Loucy (cell line): ENCODE results near the gene ZNF362.

ENCODE experiments used
- H2AFZ ChIP-seq: fragments of 200-600 bp; sonication (generic); 2 replicates; pipeline ENCODE4 v1.6.0; 2016; ENCODE audit warnings: antibody characterized with exemption, mild to moderate bottlenecking, low read length, moderate library complexity
- H3F3A ChIP-seq: fragments of 200-600 bp; 2 replicates; pipeline ENCODE4 v1.6.0; 2016; ENCODE audit warnings: antibody characterized with exemption, low read depth, mild to moderate bottlenecking
- H3K27me3 ChIP-seq: fragments of 200-600 bp; sonication (generic); 2 replicates; pipeline ENCODE4 v1.6.1; 2014; ENCODE audit warnings: low read length, mild to moderate bottlenecking; ENCODE audit not compliant: insufficient read depth, poor library complexity, severe bottlenecking
- H3K36me3 ChIP-seq: fragments of 200-600 bp; sonication (generic); 2 replicates; pipeline ENCODE4 v1.6.1; 2016; ENCODE audit warnings: low read length; ENCODE audit not compliant: insufficient read depth
- H3K4me1 ChIP-seq: fragments of 200-600 bp; sonication (generic); 2 replicates; pipeline ENCODE4 v1.5.1; 2014; ENCODE audit warnings: low read length, mild to moderate bottlenecking; ENCODE audit not compliant: insufficient read depth, poor library complexity, severe bottlenecking
- H3K4me2 ChIP-seq: fragments of 200-600 bp; sonication (generic); 2 replicates; pipeline ENCODE4 v1.6.0; 2014; ENCODE audit warnings: antibody characterized with exemption, low read length, low read depth, mild to moderate bottlenecking; ENCODE audit not compliant: poor library complexity, severe bottlenecking
- H3K4me3 ChIP-seq: fragments of 200-600 bp; sonication (generic); 2 replicates; pipeline ENCODE4 v1.5.1; 2014; ENCODE audit warnings: low read length, mild to moderate bottlenecking, mixed read lengths; ENCODE audit not compliant: poor library complexity, severe bottlenecking
- H3K79me2 ChIP-seq: fragments of 200-600 bp; sonication (generic); 2 replicates; pipeline ENCODE4 v1.6.1; 2014; ENCODE audit warnings: low read length; ENCODE audit not compliant: insufficient read depth
- H3K9ac ChIP-seq: fragments of 200-600 bp; sonication (generic); 2 replicates; pipeline ENCODE4 v1.6.0; 2014; ENCODE audit warnings: mild to moderate bottlenecking, low read depth, low read length, moderate library complexity; ENCODE audit not compliant: poor library complexity, severe bottlenecking
- H3K9me2 ChIP-seq: fragments of 200-600 bp; sonication (generic); replicated peaks from 2 replicates; pipeline ENCODE4 v1.6.1; 2016; ENCODE audit warnings: low read depth, low read length, mixed read lengths
- H3K9me3 ChIP-seq: fragments of 200-600 bp; sonication (generic); 2 replicates; pipeline ENCODE4 v1.6.1; 2014; ENCODE audit warnings: mild to moderate bottlenecking, antibody characterized with exemption, low read length, low read depth; ENCODE audit not compliant: insufficient read depth
- H4K20me1 ChIP-seq: fragments of 200-600 bp; sonication (generic); 2 replicates; pipeline ENCODE4 v1.6.0; 2014; ENCODE audit warnings: antibody characterized with exemption, low read length, mild to moderate bottlenecking; ENCODE audit not compliant: insufficient read depth, poor library complexity, severe bottlenecking
- EZH2phosphoT487 ChIP-seq: fragments of 200-600 bp; IDR thresholded peaks from 2 replicates; pipeline ENCODE4 v1.6.1; 2018; ENCODE audit warnings: antibody characterized with exemption, mild to moderate bottlenecking, moderate library complexity, borderline replicate concordance
- TF ChIP-seq, protein P1 (sequence below): fragments of 200-600 bp; sonication (generic); conservative IDR thresholded peaks from 2 replicates; pipeline ENCODE4 v1.5.1; 2014; ENCODE audit warnings: mild to moderate bottlenecking, antibody characterized with exemption, low read length

ZNF362 gene

DNA sequence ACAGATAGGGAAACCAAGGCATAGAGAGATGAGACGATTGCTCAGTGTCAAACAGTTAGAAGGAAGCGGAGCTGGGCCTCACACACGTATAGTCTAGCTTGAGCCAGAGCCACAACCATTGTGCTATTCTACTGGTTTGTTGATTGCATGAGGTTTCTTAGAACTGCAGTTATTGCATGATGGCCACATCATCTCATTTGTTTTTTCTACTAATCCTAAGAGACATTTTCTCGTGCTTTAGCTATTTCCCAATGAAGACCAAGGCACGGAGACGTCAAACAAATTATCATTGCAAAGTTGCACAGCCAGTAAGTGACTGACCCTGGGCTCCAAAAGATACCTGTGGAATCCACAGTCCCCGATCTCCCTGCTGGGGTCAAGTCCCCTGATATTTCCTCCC lies 25.1 kb upstream of the ZNF362 start:
- Histone ChIP-seq H3K4me2 (no peak overlapping the region), H3K27me3 (peaks cover 3% of the 10 kb centered on the region), H3K9me3 (no peaks in the 10 kb centered on the region), H3K4me3 (no peak overlapping the region), H2AFZ (no peak overlapping the region), H3K9me2 (no peaks in the 10 kb centered on the region), H4K20me1 (no peaks in the 10 kb centered on the region), H3K4me1 (peaks cover 11% of the 10 kb centered on the region), H3K36me3 (no peaks in the 10 kb centered on the region), H3F3A (no peaks in the 10 kb centered on the region), H3K9ac (no peak overlapping the region), H3K79me2 (no peaks in the 10 kb centered on the region)
- TF ChIP-seq, protein P1, sequence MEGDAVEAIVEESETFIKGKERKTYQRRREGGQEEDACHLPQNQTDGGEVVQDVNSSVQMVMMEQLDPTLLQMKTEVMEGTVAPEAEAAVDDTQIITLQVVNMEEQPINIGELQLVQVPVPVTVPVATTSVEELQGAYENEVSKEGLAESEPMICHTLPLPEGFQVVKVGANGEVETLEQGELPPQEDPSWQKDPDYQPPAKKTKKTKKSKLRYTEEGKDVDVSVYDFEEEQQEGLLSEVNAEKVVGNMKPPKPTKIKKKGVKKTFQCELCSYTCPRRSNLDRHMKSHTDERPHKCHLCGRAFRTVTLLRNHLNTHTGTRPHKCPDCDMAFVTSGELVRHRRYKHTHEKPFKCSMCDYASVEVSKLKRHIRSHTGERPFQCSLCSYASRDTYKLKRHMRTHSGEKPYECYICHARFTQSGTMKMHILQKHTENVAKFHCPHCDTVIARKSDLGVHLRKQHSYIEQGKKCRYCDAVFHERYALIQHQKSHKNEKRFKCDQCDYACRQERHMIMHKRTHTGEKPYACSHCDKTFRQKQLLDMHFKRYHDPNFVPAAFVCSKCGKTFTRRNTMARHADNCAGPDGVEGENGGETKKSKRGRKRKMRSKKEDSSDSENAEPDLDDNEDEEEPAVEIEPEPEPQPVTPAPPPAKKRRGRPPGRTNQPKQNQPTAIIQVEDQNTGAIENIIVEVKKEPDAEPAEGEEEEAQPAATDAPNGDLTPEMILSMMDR: no peak
- TF ChIP-seq EZH2phosphoT487: no peak

DNA sequence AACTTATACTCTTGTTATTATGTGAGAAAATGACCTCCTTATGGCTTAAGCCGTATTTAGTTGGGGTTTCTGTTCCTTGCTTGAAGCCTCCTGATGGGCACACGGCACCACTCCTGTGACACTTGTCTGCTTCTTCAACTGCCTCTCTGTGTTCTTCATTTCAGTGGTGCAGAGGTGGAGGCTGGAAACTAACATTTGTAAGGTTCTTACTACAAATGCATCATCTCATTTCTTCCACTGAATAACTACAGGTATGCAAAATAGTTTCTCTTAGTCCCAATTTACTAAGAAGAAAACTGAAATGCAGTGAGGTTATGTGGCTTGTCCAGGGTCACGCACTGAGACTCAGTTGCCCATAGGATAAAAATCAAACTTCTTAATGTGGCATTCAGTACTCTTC lies 23.6 kb upstream of the ZNF362 start:
- Histone ChIP-seq H3K4me1 (peaks cover 15% of the 10 kb centered on the region), H3K4me3 (no peak overlapping the region), H2AFZ (no peak overlapping the region), H3K36me3 (no peaks in the 10 kb centered on the region), H3K79me2 (no peaks in the 10 kb centered on the region), H3K9ac (no peak overlapping the region), H3K9me2 (no peaks in the 10 kb centered on the region), H3K27me3 (peaks cover 3% of the 10 kb centered on the region), H3F3A (no peaks in the 10 kb centered on the region), H4K20me1 (no peaks in the 10 kb centered on the region), H3K9me3 (no peaks in the 10 kb centered on the region), H3K4me2 (no peak overlapping the region)
- TF ChIP-seq, protein P1: no peak
- TF ChIP-seq EZH2phosphoT487: no peak

DNA sequence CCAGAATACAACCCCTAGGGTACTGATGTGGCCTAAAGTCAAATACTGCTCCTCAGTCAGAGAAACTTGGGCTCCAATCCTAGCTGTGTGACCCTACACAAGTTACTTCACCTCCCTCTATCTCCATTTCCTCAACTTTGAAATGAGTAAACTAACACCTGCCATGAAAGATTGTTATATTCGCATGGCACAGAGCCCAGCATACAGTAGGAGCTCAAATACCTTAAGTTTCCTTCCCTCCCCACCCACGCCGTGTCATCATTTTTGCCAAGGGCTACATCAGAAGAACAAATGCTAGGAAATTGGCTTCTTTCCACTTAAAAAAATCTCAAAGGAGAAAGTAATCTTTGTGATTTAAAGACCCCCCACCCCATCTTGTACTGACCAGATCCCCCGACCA lies 22.2 kb upstream of the ZNF362 start:
- TF ChIP-seq EZH2phosphoT487: no peak
- TF ChIP-seq, protein P1: no peak
- Histone ChIP-seq H3F3A (no peaks in the 10 kb centered on the region), H3K4me3 (no peak overlapping the region), H3K27me3 (no peaks in the 10 kb centered on the region), H3K4me2 (no peak overlapping the region), H3K9me3 (no peaks in the 10 kb centered on the region), H2AFZ (no peak overlapping the region), H4K20me1 (no peaks in the 10 kb centered on the region), H3K4me1 (peaks cover 15% of the 10 kb centered on the region), H3K36me3 (no peaks in the 10 kb centered on the region), H3K9me2 (no peaks in the 10 kb centered on the region), H3K9ac (no peak overlapping the region), H3K79me2 (no peaks in the 10 kb centered on the region)
